WERI-Rb-1 (cell line): ENCODE data around the gene ABR.

Experiments
- DNase-seq: peaks from one replicate; pipeline ENCODE4 v3.0.0-alpha.2; 2020
- H3K27ac ChIP-seq: fragments of 250-450 bp; sonication (Bioruptor Pico); 2 replicates; pipeline ENCODE4 v1.5.1; 2020; ENCODE audit warnings: mild to moderate bottlenecking, moderate library complexity
- H3K27me3 ChIP-seq: fragments of 250-450 bp; sonication (Bioruptor Pico); 2 replicates; pipeline ENCODE4 v1.5.1; 2021; ENCODE audit warnings: mild to moderate bottlenecking, low read depth, moderate library complexity; ENCODE audit not compliant: insufficient read depth, severe bottlenecking
- H3K36me3 ChIP-seq: fragments of 250-450 bp; sonication (Bioruptor Pico); 2 replicates; pipeline ENCODE4 v1.5.1; 2020; ENCODE audit warnings: mild to moderate bottlenecking, moderate library complexity
- H3K4me3 ChIP-seq: 2 replicates; pipeline ENCODE4 v1.5.1; 2011; ENCODE audit warnings: low read depth, mild to moderate bottlenecking, control low read depth, low read length
- H3K9me3 ChIP-seq: fragments of 250-450 bp; sonication (Bioruptor Pico); 2 replicates; pipeline ENCODE4 v1.5.1; 2021; ENCODE audit warnings: mild to moderate bottlenecking, moderate library complexity; ENCODE audit not compliant: severe bottlenecking
- CTCF ChIP-seq: IDR thresholded peaks from 2 replicates; pipeline ENCODE4 v1.5.1; 2011; ENCODE audit warnings: low read depth, mild to moderate bottlenecking, control low read depth, inconsistent platforms, low read length

Gene ABR

GRCh38 chr17:953767-954166, 226.0 kb downstream of the ABR start:
- DNase-seq: no peak
- no peaks in the 10 kb centered on the region for H3K9me3 ChIP-seq
- no peak overlapping the region for H3K27ac ChIP-seq
- H3K4me3 ChIP-seq: no peak overlapping the region
- no peaks in the 10 kb centered on the region for H3K27me3 ChIP-seq
- no peak for TF ChIP-seq CTCF
- no peaks in the 10 kb centered on the region for H3K36me3 ChIP-seq
